HG03280 (cell line): ENCODE data around the gene NUDT12.

Source experiments
- ATAC-seq: cut with Tn5 transposase; IDR thresholded peaks from one replicate; pipeline ENCODE4 v1.9.1; 2021; ENCODE audit warnings: mild to moderate bottlenecking, moderate library complexity; ENCODE audit not compliant: unreplicated experiment

Gene NUDT12

GRCh38 chr5:103541569-103541968 is 21.0 kb downstream of the NUDT12 start:
- no peak for ATAC-seq

DNA sequence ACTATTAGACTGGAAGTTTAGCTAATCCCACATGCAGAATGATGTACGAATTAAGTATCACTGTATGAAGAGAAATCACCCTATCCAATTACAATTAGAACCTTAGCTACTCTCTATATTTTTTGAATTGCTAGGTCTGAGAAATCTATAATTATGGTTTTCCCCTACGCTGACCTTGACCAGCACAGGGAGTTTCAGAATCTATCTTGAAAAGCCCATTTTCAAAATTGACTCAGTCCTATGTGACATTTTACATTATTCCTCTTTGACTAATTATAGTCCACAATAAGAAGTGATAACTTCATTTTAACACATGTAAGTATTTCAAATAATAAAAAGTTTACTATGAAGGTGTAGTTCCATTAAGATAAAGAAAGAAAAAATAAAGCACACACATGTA is 21.5 kb downstream of the NUDT12 start:
- no peak for ATAC-seq

- ATAC-seq, result no peak
Measured at GRCh38 chr5:103539376-103540330, 22.9 kb downstream of the NUDT12 start.

- no peak for ATAC-seq
Measured at GRCh38 chr5:103532086-103532734, 30.4 kb downstream of the NUDT12 start.

DNA sequence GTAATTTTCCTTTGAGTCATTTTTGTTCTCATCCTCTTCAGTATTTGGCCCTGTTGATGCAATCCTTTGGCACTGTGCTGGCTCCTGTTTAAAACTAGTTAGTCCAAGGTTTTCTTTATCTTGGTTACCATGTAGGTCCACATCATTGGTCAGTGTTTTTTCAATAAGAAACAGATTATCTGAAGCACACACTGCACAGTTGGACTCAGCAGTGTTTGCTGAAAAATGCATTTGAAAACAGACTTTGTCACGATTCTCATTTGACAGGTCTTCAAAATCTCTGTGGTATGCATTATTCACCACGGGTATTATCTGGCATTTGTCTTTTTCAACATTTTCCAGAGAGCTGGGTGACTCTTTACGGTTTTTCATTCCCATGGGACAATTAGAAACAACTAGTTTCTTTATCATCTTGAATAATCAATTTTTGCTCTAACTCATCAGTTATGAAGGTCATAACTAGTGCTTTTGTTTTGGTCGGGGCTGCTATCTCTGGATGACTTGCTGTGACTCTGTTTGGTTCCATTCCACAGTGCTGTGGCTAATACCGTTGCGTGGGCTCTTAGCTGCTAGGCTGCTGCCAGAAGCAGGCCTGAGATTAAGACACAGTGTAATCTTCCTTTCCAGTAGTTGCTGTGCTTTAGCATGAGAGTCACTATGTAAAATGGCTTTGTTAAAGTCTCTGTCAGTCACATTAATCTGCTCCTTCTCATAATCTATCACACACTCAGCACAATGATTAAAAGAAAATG is 36.2 kb downstream of the NUDT12 start:
- ATAC-seq, result no peak

DNA sequence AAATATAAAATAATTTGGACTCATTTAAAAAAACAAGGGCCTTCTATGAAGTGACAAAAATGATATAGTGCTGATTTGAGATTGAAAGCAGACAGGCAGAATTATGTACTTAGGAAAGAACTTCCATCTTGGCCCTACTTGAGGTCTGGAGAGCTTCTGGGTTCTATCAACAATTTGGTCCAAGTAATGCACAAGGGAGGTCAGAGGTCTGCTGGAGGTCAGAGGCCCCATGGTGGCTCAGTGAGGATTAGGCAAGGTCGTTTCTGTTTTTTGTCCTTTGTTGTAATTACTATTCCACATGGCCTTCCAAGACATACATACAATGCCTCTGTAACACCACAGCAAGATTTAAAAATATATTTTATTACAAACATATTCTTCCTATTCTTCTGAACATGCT is 37.2 kb downstream of the NUDT12 start:
- no peak for ATAC-seq

- no peak for ATAC-seq
Measured at GRCh38 chr5:103523319-103523718, 39.3 kb downstream of the NUDT12 start.

DNA sequence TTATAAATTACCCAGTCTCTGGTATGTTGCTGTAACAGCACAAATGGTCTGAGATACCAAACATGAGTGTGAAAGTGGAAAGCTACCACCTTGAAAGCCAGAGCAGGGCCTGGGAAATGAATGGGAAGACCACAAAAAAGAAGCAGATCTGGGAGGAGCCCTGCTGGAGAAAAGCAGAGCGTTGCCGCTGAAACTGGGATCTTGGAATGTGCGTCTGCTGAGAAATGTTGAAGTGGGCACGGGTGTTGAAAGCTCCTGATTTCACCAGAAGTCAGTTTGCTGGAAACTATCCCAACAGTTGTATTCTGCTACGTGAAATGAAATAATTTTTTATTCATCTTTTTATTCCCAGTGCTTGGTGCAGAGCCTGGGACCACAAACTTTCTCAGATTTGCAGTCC is 40.0 kb downstream of the NUDT12 start:
- ATAC-seq, result no peak

GRCh38 chr5:103519550-103519949 is 43.0 kb downstream of the NUDT12 start:
- no peak for ATAC-seq

GRCh38 chr5:103514371-103514770 is 48.2 kb downstream of the NUDT12 start:
- no peak for ATAC-seq

- no peak for ATAC-seq
Measured at GRCh38 chr5:103513701-103514100, 48.9 kb downstream of the NUDT12 start.

DNA sequence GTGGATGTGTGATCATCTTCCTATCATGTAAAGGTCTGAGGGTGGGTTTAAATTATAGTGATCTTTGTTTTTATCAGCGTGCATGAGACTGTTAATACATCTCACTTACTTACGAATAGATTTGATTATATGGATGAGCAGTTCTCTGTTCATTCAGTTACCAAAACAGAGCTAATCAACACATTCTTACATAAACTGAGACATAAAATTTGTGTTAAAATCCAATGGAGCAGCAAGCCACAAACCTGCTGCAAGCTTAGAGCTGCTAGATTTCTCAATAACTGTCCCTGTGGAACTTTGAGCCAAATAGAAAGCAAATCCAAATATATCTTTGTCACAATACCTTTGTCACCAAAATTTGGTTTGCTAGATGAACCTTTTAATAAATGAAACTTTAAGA is 50.1 kb downstream of the NUDT12 start:
- ATAC-seq, result no peak

- no peak for ATAC-seq
Measured at GRCh38 chr5:103511554-103511885, 51.1 kb downstream of the NUDT12 start.

- ATAC-seq, result no peak
Measured at GRCh38 chr5:103510851-103511553, 51.6 kb downstream of the NUDT12 start.

DNA sequence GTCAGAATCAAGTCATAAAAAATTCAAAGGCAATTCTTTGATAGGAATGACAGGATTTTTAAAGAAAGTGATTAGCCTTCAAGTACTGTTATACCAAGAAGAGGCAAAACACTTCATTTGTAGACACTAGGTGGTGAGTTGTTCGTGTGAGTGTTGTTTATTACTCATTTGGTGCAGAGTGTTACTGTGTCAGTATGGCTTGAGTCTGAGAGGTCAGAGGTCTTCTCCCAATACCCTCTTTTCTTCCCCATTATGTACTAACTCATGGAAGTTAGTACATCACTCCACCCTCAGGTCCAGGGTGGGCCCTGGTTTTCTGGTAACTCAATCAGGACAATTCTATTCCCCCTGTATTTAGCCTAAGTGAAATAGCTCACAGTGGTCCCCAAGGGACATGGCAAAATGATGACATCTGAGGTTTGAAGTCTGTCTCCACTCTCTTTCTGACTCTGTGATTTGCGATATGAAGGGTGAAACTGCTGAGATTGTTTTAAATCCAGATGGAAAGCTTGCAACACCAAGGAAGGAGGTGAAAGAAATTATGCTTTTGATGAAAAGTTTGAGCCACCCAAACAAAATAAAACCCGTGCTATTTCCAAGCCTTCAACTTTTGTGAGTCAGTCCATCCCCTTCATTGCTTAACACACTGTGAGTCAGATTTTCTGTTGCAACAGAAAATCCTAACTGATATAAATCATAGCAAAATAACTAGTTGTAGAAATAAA is 56.8 kb downstream of the NUDT12 start:
- no peak for ATAC-seq

GRCh38 chr5:103503066-103503465 is 59.5 kb downstream of the NUDT12 start:
- no peak for ATAC-seq

DNA sequence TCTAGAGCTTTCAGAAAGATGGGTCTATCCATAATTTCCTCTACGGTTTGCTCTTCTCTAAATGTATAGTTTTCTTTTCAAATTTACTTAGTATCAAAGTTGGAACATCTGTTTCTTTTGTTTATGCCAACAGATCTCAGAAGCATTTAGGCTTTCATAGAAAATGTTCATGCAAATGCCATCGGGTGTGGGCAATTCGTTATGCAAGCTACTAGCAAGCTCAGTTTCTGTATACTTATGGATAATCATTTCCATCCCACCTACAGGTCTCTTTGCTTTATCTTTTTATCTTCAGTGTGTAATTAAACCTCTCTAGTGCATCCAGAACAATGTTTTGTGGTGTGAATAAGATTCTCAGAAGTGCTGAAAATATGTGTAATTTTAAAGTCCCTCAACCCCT is 59.9 kb downstream of the NUDT12 start:
- no peak for ATAC-seq
